Measurements from ENCODE around the gene KCNQ1. TPM values are rescaled to one million over a fixed set of nuclear protein-coding genes. Genes with fewer than 3 reads are reported as not detected.

KCNQ1 gene
- total and polyA plus RNA-seq, 2 of the 13 experiments (the other 11 are each of a cell fraction or from before 2014, with no cell fraction given): 0.02 to 0.08 TPM

GRCh38 chr11:2509481-2510001 lies 64.7 kb downstream of the KCNQ1 start (continued):
- no peak for TF ChIP-seq ZSCAN5A (CRISPR knock-in tag; IDR thresholded peaks at IDR 0.05; ENCODE audit: borderline replicate concordance)
- no peak for TF ChIP-seq ZNF510 (CRISPR knock-in tag; IDR thresholded peaks at IDR 0.05; ENCODE audit: low read depth)
- no peak for TF ChIP-seq ZBTB1 (CRISPR knock-in tag; IDR thresholded peaks at IDR 0.05; ENCODE audit: borderline replicate concordance)
- no peak for TF ChIP-seq HBP1 (CRISPR knock-in tag; IDR thresholded peaks at IDR 0.05; ENCODE audit: low read depth)
- no peak for TF ChIP-seq CENPX (CRISPR knock-in tag; IDR thresholded peaks at IDR 0.05)
- no peak for TF ChIP-seq ZNF788 (CRISPR knock-in tag; IDR thresholded peaks at IDR 0.05; ENCODE audit: borderline replicate concordance)
- TF ChIP-seq THYN1 (CRISPR knock-in tag; IDR thresholded peaks at IDR 0.05; ENCODE audit: borderline replicate concordance, low read depth): no peak
- no peak for TF ChIP-seq NKX3-1 (CRISPR knock-in tag; IDR thresholded peaks at IDR 0.05)

- no peaks in the 10 kb centered on the region for H3K4me1 ChIP-seq (ENCODE audit: insufficient read depth, low read length)
- in situ Hi-C loops (cut with HindIII; ENCODE audit: extremely low pct_ligation_motif_present, low pct_unique_long_range_greater_than_20kb): no loop called here
- no TSS peak for BruUV-seq (replicated peaks)
- FAIRE-seq (no peak), DNase-seq (ENCODE audit: low spot score) (no peak), ATAC-seq (no peak)
- H3K9ac ChIP-seq (ENCODE audit: insufficient read depth, low read depth, low read length): no peak overlapping the region
- H3K27ac ChIP-seq (ENCODE audit: extremely low read length, insufficient read depth, low read length): no peak overlapping the region
- no peak overlapping the region for H2AFZ ChIP-seq (ENCODE audit: low read length)
- no peaks in the 10 kb centered on the region for H3K79me2 ChIP-seq (ENCODE audit: insufficient read depth, low read length)
- ChIA-PET POLR2A (no interaction called here), CTCF (ENCODE audit: low intra/inter-chr PET ratio, low total read pairs) (no interaction called here)
- peaks cover 12 to 69% of the 10 kb centered on the region in 2 experiments for H3K27me3 ChIP-seq (ENCODE audit: control insufficient read depth in 1 of 2, insufficient read depth in 2 of 2, low read length in 2 of 2)
- 0 out of 2 replicates have a peak, but pooled peaks cover 3% of the 10 kb centered on the region for H4K20me1 ChIP-seq (ENCODE audit: insufficient read depth, low read length)
- 18% methylated on average over 12 of the region's 16 CpGs for WGBS (ENCODE audit: low lambda C conversion rate)
- H3K4me2 ChIP-seq (ENCODE audit: low read depth, low read length): no peak overlapping the region
- intact Hi-C loops (cut with micrococcal nuclease; ENCODE audit: unreplicated experiment): no loop called here
- H3K36me3 ChIP-seq (replicated peaks in 1 of 2; ENCODE audit: control insufficient read depth in 1 of 2, insufficient read depth in 2 of 2, low read length in 2 of 2): no peaks in the 10 kb centered on the region
- no peak for TF ChIP-seq ZNF703 (CRISPR knock-in tag; IDR thresholded peaks at IDR 0.05; ENCODE audit: borderline replicate concordance)
- no peak for TF ChIP-seq REXO4 (CRISPR knock-in tag; IDR thresholded peaks at IDR 0.05; ENCODE audit: borderline replicate concordance)
- TF ChIP-seq ZNF546 (CRISPR knock-in tag; conservative IDR thresholded peaks at IDR 0.05): no peak
- no peaks in the 10 kb centered on the region for H3K9me3 ChIP-seq (ENCODE audit: low read length)
- H3K4me3 ChIP-seq (replicated peaks in 1 of 3; ENCODE audit: insufficient read depth in 1 of 3, low read depth in 2 of 3, low read length in 3 of 3): no peak overlapping the region
These were observed 66.0 kb downstream of the KCNQ1 start for GRCh38 chr11:2510626-2511402.

Measured in HepG2 (cell line).